ENCODE results near the gene PDE10A.

GRCh38 chr6:165692106-165692653 is 29.1 kb upstream of the PDE10A start:
- TF ChIP-seq CTCF (IDR thresholded peaks at IDR 0.05; ENCODE audit: insufficient read depth, low read length, poor library complexity, severe bottlenecking) (no peak), EZH2phosphoT487 (conservative IDR thresholded peaks at IDR 0.05; ENCODE audit: low read length) (no peak)
